Measurements from ENCODE around the gene HCFC1.

HCFC1 gene

GRCh38 chrX:153956044-153956907 is 15.3 kb downstream of the HCFC1 start:
- no peak for DNase-seq

- DNase-seq, result no peak
Observed at GRCh38 chrX:153955228-153955732, 16.3 kb downstream of the HCFC1 start.

- no peak for DNase-seq
Observed at GRCh38 chrX:153954558-153955227, 16.9 kb downstream of the HCFC1 start.

- no peak for DNase-seq
Observed at GRCh38 chrX:153953892-153954557, 17.6 kb downstream of the HCFC1 start.

GRCh38 chrX:153953342-153953830 is 18.2 kb downstream of the HCFC1 start:
- DNase-seq, result peak; percentile 84

GRCh38 chrX:153952373-153953026 is 19.1 kb downstream of the HCFC1 start:
- no peak for DNase-seq

- no peak for DNase-seq
Observed at GRCh38 chrX:153951683-153952372, 19.8 kb downstream of the HCFC1 start.

- DNase-seq, result no peak
Observed at GRCh38 chrX:153950127-153950526, 21.5 kb downstream of the HCFC1 start.

- no peak for DNase-seq
Observed at GRCh38 chrX:153948847-153949805, 22.5 kb downstream of the HCFC1 start.

- DNase-seq, result no peak
Observed at GRCh38 chrX:153948002-153948466, 23.6 kb downstream of the HCFC1 start.

GRCh38 chrX:153947009-153947769 is 24.4 kb downstream of the HCFC1 start:
- DNase-seq, result peak; percentile 85

- DNase-seq, result no peak
Observed at GRCh38 chrX:153945956-153946943, 25.4 kb downstream of the HCFC1 start.

GRCh38 chrX:153944800-153945150 is 26.8 kb downstream of the HCFC1 start:
- no peak for DNase-seq

- DNase-seq, result peak; percentile 65
Observed at GRCh38 chrX:153944140-153944799, 27.3 kb downstream of the HCFC1 start, which contains the start of gene RENBP. Gene RENBP (minus strand): TSS chrX:153944643. CDS start chrX:153944610, 33 bp downstream.

- no peak for DNase-seq
Observed at GRCh38 chrX:153941336-153942252, 30.0 kb downstream of the HCFC1 start.

GRCh38 chrX:153939573-153939972 is 32.0 kb downstream of the HCFC1 start:
- no peak for DNase-seq

GRCh38 chrX:153938226-153938786 is 33.3 kb downstream of the HCFC1 start:
- peak; percentile 39 for DNase-seq

Data from activated CD4-positive, alpha-beta T cell treated with anti-CD3 and anti-CD28 coated beads for 48 hours (primary cell).